Fibroblast of skin of left quadriceps (primary cell): ENCODE data around the gene APLNR.
A peak's percentile ranks its signal among the peaks of the same experiment; 100 is the strongest.

Experiments
- DNase-seq, 2 experiments: peaks; one replicate each; pipeline ENCODE4 v3.0.0-alpha.2; 2013; ENCODE audit warnings: low read depth in 2 of 2

Gene APLNR

GRCh38 chr11:57251491-57252104 is 14.5 kb upstream of the APLNR start:
- no peak for DNase-seq

- no peak for DNase-seq
Measured at GRCh38 chr11:57251037-57251436, 14.0 kb upstream of the APLNR start.

- peak in 1 of 2 experiments; percentile 13 for DNase-seq
Measured at GRCh38 chr11:57249384-57250319, 12.6 kb upstream of the APLNR start.

GRCh38 chr11:57248780-57249383 is 11.8 kb upstream of the APLNR start:
- peak; percentile 33 to 42 for DNase-seq

- no peak for DNase-seq
Measured at GRCh38 chr11:57244911-57245310, 7.9 kb upstream of the APLNR start.

GRCh38 chr11:57241353-57241972 is 4.4 kb upstream of the APLNR start:
- no peak for DNase-seq

GRCh38 chr11:57240757-57241156 is 3.7 kb upstream of the APLNR start:
- DNase-seq = no peak

GRCh38 chr11:57240007-57240406 is 3.0 kb upstream of the APLNR start:
- DNase-seq = no peak

GRCh38 chr11:57239348-57239747 is 2.3 kb upstream of the APLNR start:
- DNase-seq = no peak

- no peak for DNase-seq
Measured at GRCh38 chr11:57235761-57236703, 1.0 kb downstream of the APLNR start.

GRCh38 chr11:57233702-57234101 is 3.3 kb downstream of the APLNR start:
- DNase-seq = no peak

- no peak for DNase-seq
Measured at GRCh38 chr11:57231539-57232253, 5.4 kb downstream of the APLNR start.

- no peak for DNase-seq
Measured at GRCh38 chr11:57230791-57231538, 6.1 kb downstream of the APLNR start.

GRCh38 chr11:57230316-57230715 is 6.7 kb downstream of the APLNR start:
- no peak for DNase-seq

- no peak for DNase-seq
Measured at GRCh38 chr11:57228600-57228999, 8.4 kb downstream of the APLNR start.

- peak; percentile 33 to 36 for DNase-seq
Measured at GRCh38 chr11:57224537-57224936, 12.5 kb downstream of the APLNR start.

GRCh38 chr11:57224128-57224527 is 12.9 kb downstream of the APLNR start:
- DNase-seq = no peak

GRCh38 chr11:57223601-57224000 is 13.4 kb downstream of the APLNR start:
- no peak for DNase-seq

GRCh38 chr11:57222239-57222638 is 14.8 kb downstream of the APLNR start:
- DNase-seq = no peak
